HL-60 (cell line): ENCODE data around the gene IL11.
"Not testable (repeated sequence)": the region's sequence is repeated elsewhere in the genome, so short reads cannot be mapped to it uniquely, and the experiment has no call there.

ENCODE experiments used
- DNase-seq, 2 experiments: peaks; one replicate each; pipeline ENCODE4 v3.0.0-alpha.2; 2010 to 2020; ENCODE audit warnings: low read depth in 1 of 2, low spot score in 1 of 2
- H3K27ac ChIP-seq: fragments of 250-450 bp; sonication (Bioruptor Pico); replicated peaks from 2 replicates; pipeline ENCODE4 v1.5.1; 2020; ENCODE audit warnings: mild to moderate bottlenecking, moderate library complexity
- H3K27me3 ChIP-seq: fragments of 250-450 bp; sonication (Bioruptor Pico); 2 replicates; pipeline ENCODE4 v1.5.1; 2021; ENCODE audit warnings: mild to moderate bottlenecking, moderate library complexity; ENCODE audit not compliant: insufficient read depth, poor library complexity, severe bottlenecking
- H3K4me3 ChIP-seq: replicated peaks from 2 replicates; pipeline ENCODE4 v1.5.1; 2011; ENCODE audit warnings: mild to moderate bottlenecking, control low read depth, low read length; ENCODE audit not compliant: insufficient read depth
- GABPA ChIP-seq: IDR thresholded peaks from 2 replicates; pipeline ENCODE4 v1.6.1; 2012; ENCODE audit warnings: low read depth
- POLR2AphosphoS5 ChIP-seq: IDR thresholded peaks from 2 replicates; pipeline ENCODE4 v1.6.1; 2012; ENCODE audit warnings: low read depth
- SPI1 ChIP-seq: IDR thresholded peaks from 2 replicates; pipeline ENCODE4 v1.6.1; 2012; ENCODE audit warnings: low read depth, mild to moderate bottlenecking, borderline replicate concordance
- TF ChIP-seq, protein P1 (sequence below): IDR thresholded peaks from one replicate; pipeline ENCODE4 v1.5.1; 2011; ENCODE audit warnings: low read length, control low read depth, inconsistent platforms; ENCODE audit not compliant: insufficient read depth
- TF ChIP-seq, protein P2 (sequence below): IDR thresholded peaks from 2 replicates; pipeline ENCODE4 v1.6.1; 2012; ENCODE audit warnings: low read depth; ENCODE audit not compliant: insufficient replicate concordance

The IL11 gene

GRCh38 chr19:55405638-55406037 lies 35.4 kb upstream of the IL11 start:
- DNase-seq, result no peak
- peak overlapping the region; percentile 91 for H3K4me3 ChIP-seq
- TF ChIP-seq, protein P1, sequence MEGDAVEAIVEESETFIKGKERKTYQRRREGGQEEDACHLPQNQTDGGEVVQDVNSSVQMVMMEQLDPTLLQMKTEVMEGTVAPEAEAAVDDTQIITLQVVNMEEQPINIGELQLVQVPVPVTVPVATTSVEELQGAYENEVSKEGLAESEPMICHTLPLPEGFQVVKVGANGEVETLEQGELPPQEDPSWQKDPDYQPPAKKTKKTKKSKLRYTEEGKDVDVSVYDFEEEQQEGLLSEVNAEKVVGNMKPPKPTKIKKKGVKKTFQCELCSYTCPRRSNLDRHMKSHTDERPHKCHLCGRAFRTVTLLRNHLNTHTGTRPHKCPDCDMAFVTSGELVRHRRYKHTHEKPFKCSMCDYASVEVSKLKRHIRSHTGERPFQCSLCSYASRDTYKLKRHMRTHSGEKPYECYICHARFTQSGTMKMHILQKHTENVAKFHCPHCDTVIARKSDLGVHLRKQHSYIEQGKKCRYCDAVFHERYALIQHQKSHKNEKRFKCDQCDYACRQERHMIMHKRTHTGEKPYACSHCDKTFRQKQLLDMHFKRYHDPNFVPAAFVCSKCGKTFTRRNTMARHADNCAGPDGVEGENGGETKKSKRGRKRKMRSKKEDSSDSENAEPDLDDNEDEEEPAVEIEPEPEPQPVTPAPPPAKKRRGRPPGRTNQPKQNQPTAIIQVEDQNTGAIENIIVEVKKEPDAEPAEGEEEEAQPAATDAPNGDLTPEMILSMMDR, result no peak
- TF ChIP-seq GABPA, result no peak
- no peak for TF ChIP-seq SPI1
- TF ChIP-seq POLR2AphosphoS5, result no peak
- TF ChIP-seq, protein P2, sequence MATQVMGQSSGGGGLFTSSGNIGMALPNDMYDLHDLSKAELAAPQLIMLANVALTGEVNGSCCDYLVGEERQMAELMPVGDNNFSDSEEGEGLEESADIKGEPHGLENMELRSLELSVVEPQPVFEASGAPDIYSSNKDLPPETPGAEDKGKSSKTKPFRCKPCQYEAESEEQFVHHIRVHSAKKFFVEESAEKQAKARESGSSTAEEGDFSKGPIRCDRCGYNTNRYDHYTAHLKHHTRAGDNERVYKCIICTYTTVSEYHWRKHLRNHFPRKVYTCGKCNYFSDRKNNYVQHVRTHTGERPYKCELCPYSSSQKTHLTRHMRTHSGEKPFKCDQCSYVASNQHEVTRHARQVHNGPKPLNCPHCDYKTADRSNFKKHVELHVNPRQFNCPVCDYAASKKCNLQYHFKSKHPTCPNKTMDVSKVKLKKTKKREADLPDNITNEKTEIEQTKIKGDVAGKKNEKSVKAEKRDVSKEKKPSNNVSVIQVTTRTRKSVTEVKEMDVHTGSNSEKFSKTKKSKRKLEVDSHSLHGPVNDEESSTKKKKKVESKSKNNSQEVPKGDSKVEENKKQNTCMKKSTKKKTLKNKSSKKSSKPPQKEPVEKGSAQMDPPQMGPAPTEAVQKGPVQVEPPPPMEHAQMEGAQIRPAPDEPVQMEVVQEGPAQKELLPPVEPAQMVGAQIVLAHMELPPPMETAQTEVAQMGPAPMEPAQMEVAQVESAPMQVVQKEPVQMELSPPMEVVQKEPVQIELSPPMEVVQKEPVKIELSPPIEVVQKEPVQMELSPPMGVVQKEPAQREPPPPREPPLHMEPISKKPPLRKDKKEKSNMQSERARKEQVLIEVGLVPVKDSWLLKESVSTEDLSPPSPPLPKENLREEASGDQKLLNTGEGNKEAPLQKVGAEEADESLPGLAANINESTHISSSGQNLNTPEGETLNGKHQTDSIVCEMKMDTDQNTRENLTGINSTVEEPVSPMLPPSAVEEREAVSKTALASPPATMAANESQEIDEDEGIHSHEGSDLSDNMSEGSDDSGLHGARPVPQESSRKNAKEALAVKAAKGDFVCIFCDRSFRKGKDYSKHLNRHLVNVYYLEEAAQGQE, result no peak

DNA sequence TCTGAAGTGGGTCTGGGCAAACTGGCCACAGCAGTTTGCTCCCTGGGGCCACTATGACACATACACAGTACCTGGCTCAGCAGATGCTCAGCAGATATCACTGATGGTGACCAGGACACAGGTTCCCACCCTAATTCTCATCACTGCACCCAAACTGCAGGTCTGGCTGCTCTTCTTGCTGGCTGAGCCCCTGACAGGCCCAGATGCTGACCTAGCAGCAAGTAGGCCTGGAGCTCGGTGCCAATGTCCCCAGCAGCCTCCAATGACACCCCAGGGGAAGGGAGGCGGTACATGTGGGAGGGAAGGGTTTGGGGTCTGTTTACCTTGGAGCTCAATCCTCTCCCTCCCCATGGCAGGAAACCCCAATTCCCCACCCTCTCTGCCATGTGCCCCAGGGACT lies 32.2 kb upstream of the IL11 start:
- Histone ChIP-seq H3K27ac (no peak overlapping the region), H3K4me3 (no peak overlapping the region), H3K27me3 (no peaks in the 10 kb centered on the region)
- TF ChIP-seq, protein P2, result no peak
- TF ChIP-seq SPI1 (no peak), POLR2AphosphoS5 (no peak), GABPA (no peak)
- TF ChIP-seq, protein P1, result no peak
- DNase-seq, result no peak

More at GRCh38 chr19:55405638-55406037, 35.4 kb upstream of the IL11 start:
- Histone ChIP-seq H3K27ac (no peak overlapping the region), H3K27me3 (no peaks in the 10 kb centered on the region)

- H3K27me3 ChIP-seq, H3K4me3 ChIP-seq, DNase-seq, H3K27ac ChIP-seq: not testable (repeated sequence)
Measured at GRCh38 chr19:55401390-55401789, 31.1 kb upstream of the IL11 start.

DNA sequence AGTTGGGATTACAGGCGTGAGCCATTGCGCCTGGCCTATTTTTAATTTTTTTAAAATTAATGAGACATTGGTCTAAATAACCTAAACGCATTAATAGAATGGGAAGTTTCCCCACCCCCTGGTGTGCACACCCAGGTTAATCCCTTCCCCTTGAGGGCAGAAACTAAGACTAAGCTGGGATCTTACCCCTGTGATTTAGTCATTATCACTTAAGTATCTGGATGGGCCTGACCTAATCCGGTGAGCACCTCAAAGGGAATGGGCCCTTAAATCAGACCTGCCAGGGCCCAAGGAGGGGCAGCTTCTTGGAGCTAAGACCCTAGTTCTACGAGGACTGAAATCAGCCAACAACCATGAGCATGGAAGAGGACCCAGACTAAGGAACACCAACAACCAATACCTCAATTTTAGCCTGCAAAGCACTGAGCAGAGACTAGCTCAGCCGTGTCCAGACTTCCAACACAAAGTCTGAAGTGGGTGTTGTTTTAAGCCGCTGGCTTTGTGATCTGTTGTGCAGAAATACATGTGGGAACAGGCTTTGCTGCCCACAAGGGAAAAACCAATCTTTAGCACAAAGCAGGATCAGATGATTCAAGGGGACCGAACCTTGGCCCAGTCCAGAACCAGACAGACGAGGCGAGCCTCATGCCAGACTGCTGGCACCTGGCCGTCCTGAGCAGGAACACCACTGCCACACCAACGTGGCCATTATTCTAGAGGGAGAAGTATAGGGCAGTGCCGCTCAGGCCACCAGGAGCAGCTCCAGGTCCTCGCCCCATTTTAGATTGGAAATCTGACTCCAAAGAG lies 30.2 kb upstream of the IL11 start:
- DNase-seq, result no peak
- no peak overlapping the region for H3K27ac ChIP-seq
- no peak overlapping the region for H3K4me3 ChIP-seq
- H3K27me3 ChIP-seq, result no peaks in the 10 kb centered on the region
- peak; percentile 46; the same call in 1 of the 2 replicates for TF ChIP-seq POLR2AphosphoS5
- TF ChIP-seq SPI1, result no peak
- no peak for TF ChIP-seq GABPA
- TF ChIP-seq, protein P2, result no peak
- TF ChIP-seq, protein P1, result no peak
